NCI-H748 treated with DMSO at 0.1 percent for 48 hours (cell line): ENCODE data around the gene NR6A1.
A peak's percentile ranks its signal among the peaks of the same experiment; 100 is the strongest.

Experiments used
- DNase-seq: peaks from one replicate; lab custom pipeline; 2025; lab: John Stamatoyannopoulos, UW

NR6A1 gene

GRCh38 chr9:124488641-124489210 is 282.4 kb downstream of the NR6A1 start:
- no peak for DNase-seq

- DNase-seq, result peak; percentile 56
These were observed 283.6 kb downstream of the NR6A1 start for GRCh38 chr9:124487260-124488182.

- no peak for DNase-seq
These were observed 284.3 kb downstream of the NR6A1 start for GRCh38 chr9:124486778-124487259.

- DNase-seq, result no peak
These were observed 285.2 kb downstream of the NR6A1 start for GRCh38 chr9:124485936-124486335.

GRCh38 chr9:124485201-124485600 is 285.9 kb downstream of the NR6A1 start:
- no peak for DNase-seq

- no peak for DNase-seq
These were observed 287.6 kb downstream of the NR6A1 start for GRCh38 chr9:124483481-124483880.

- DNase-seq, result no peak
These were observed 288.6 kb downstream of the NR6A1 start for GRCh38 chr9:124482431-124483031.

- no peak for DNase-seq
These were observed 290.0 kb downstream of the NR6A1 start for GRCh38 chr9:124481115-124481514.

GRCh38 chr9:124480621-124480981 is 290.5 kb downstream of the NR6A1 start:
- peak; percentile 12 for DNase-seq

- DNase-seq, result no peak
These were observed 291.0 kb downstream of the NR6A1 start for GRCh38 chr9:124479947-124480620.

GRCh38 chr9:124479371-124479770 is 291.7 kb downstream of the NR6A1 start:
- DNase-seq, result no peak

- no peak for DNase-seq
These were observed 292.8 kb downstream of the NR6A1 start for GRCh38 chr9:124478354-124478753.

- DNase-seq, result no peak
These were observed 293.3 kb downstream of the NR6A1 start for GRCh38 chr9:124477648-124478285.

GRCh38 chr9:124477211-124477647 is 293.9 kb downstream of the NR6A1 start:
- no peak for DNase-seq

- no peak for DNase-seq
These were observed 295.0 kb downstream of the NR6A1 start for GRCh38 chr9:124475868-124476690.

GRCh38 chr9:124475158-124475867 is 295.8 kb downstream of the NR6A1 start:
- DNase-seq, result no peak

- DNase-seq, result no peak
These were observed 297.0 kb downstream of the NR6A1 start for GRCh38 chr9:124474151-124474550.

- DNase-seq, result no peak
These were observed 297.8 kb downstream of the NR6A1 start for GRCh38 chr9:124473310-124473709.

GRCh38 chr9:124472770-124473169 is 298.3 kb downstream of the NR6A1 start:
- DNase-seq, result no peak

GRCh38 chr9:124471761-124472160 is 299.4 kb downstream of the NR6A1 start:
- DNase-seq, result no peak
